ENCODE measurements around the gene KLK14. TPM values are rescaled to one million over a fixed set of nuclear protein-coding genes. Genes with fewer than 3 reads are reported as not detected.

Gene KLK14
- total and polyA plus RNA-seq, 2 of the 8 experiments (the other 6 are each of a cell fraction or from before 2014, with no cell fraction given), result 0.09 to 1.2 TPM

GRCh38 chr19:51036519-51036918 is 46.2 kb downstream of the KLK14 start:
- no peak overlapping the region for H3K56ac ChIP-seq (replicated peaks; ENCODE audit: insufficient read length, low read depth, low read length)
- H3K14ac ChIP-seq (ENCODE audit: insufficient read length), result no peak overlapping the region
- ChIA-PET CTCF (ENCODE audit: partially characterized antibody) (interaction anchor here (0.6 to 1.1 kb wide), 5 partner anchors 15 to 431 kb away, joined by 3 to 9 read pairs (median 3); no protein-coding TSS in a partner anchor), POLR2A (ENCODE audit: partially characterized antibody) (interaction anchor here (0.7 to 2.2 kb wide), 4 partner anchors 9 to 242 kb away, joined by 3 to 6 read pairs (median 4); no protein-coding TSS in a partner anchor)
- DNase-seq (ENCODE audit: low read depth in 1 of 2, low spot score in 2 of 2), result no peak
- no peak overlapping the region for H4K91ac ChIP-seq (replicated peaks; ENCODE audit: insufficient read length, low read length)
- H3K4ac ChIP-seq (replicated peaks; ENCODE audit: insufficient read length, low read depth, low read length), result no peak overlapping the region
- no peak overlapping the region for H3K23ac ChIP-seq (ENCODE audit: insufficient read length)
- no peak overlapping the region for H2BK15ac ChIP-seq (ENCODE audit: low read length)
- no peaks in the 10 kb centered on the region for H3K79me2 ChIP-seq (ENCODE audit: control insufficient read depth in 1 of 2, insufficient read depth in 2 of 2, low read length in 2 of 2)
- no peak overlapping the region for H4K8ac ChIP-seq (ENCODE audit: extremely low read depth, insufficient read depth, low read length)
- H3K18ac ChIP-seq (ENCODE audit: extremely low read depth, low read length), result no peak overlapping the region; the same call in 1 of the 2 replicates
- H2AK5ac ChIP-seq (ENCODE audit: low read depth, low read length), result no peak overlapping the region
- H2BK5ac ChIP-seq (ENCODE audit: low read depth, low read length), result no peak overlapping the region
- peaks cover 0 to 1% of the 10 kb centered on the region in 2 experiments for H4K20me1 ChIP-seq (replicated peaks in 1 of 2; ENCODE audit: control insufficient read depth in 1 of 2, insufficient read depth in 2 of 2, low read length in 2 of 2)
- no peak overlapping the region for H3K4me2 ChIP-seq (ENCODE audit: insufficient read depth in 1 of 2, low read depth in 2 of 2, low read length in 2 of 2)
- H3K9me3 ChIP-seq (ENCODE audit: insufficient read depth in 2 of 2, low read depth in 1 of 2, low read length in 1 of 2), result no peaks in the 10 kb centered on the region
- peak; percentile 13 for FAIRE-seq
- no peaks in the 10 kb centered on the region for H3K27me3 ChIP-seq (replicated peaks in 1 of 4; ENCODE audit: control insufficient read depth in 3 of 4, extremely low read depth in 1 of 4, insufficient read depth in 3 of 4, low read length in 3 of 4)
- H2BK20ac ChIP-seq (ENCODE audit: low read length), result no peak overlapping the region
- no peak overlapping the region for H3K9ac ChIP-seq (replicated peaks in 1 of 4; ENCODE audit: extremely low read depth in 1 of 4, low read depth in 3 of 4, low read length in 3 of 4)
- H2AFZ ChIP-seq (ENCODE audit: low read length), result no peak overlapping the region
- TF ChIP-seq CTCF (IDR thresholded peaks at IDR 0.05; ENCODE audit: control extremely low read depth in 1 of 3, insufficient read depth in 1 of 3, low read depth in 1 of 3, low read length in 3 of 3) (peak in 1 of 3 experiments; percentile 23; a peak in 2 of 4 replicates), GTF2F1 (IDR thresholded peaks at IDR 0.05; ENCODE audit: borderline replicate concordance, low read depth, low read length) (no peak), CEBPB (IDR thresholded peaks at IDR 0.05; ENCODE audit: low read depth, low read length) (no peak)
- no peak overlapping the region for H2BK120ac ChIP-seq (replicated peaks; ENCODE audit: low read depth, low read length)
- 0 out of 2 replicates have a peak overlapping the region, but pooled peaks have one; percentile 22 for H2BK12ac ChIP-seq (ENCODE audit: low read depth, low read length)
- no peaks in the 10 kb centered on the region; the same call in 1 of the 2 replicates for H3K79me1 ChIP-seq (ENCODE audit: low read depth, low read length)
- H3K4me3 ChIP-seq (ENCODE audit: extremely low read depth in 1 of 4, insufficient read depth in 2 of 4, low read depth in 3 of 4, low read length in 4 of 4), result no peak overlapping the region
- H3K4me1 ChIP-seq (replicated peaks in 1 of 4; ENCODE audit: control insufficient read depth in 3 of 4, insufficient read depth in 4 of 4, low read length in 3 of 4), result peaks cover 0 to 3% (median 1%) of the 10 kb centered on the region in 4 experiments; a peak in 2 of 7 replicates
- H3K36me3 ChIP-seq (ENCODE audit: control insufficient read depth in 2 of 4, insufficient read depth in 4 of 4, low read length in 3 of 4), result no peaks in the 10 kb centered on the region
- 69% methylated on average over 9 of the region's 9 CpGs; no CpG with 5 or more reads in 1 of the 2 experiments for WGBS, 2 experiments (ENCODE audit: extremely low coverage in 1 of 2, insufficient coverage in 1 of 2, insufficient read length in 1 of 2, insufficient replicate concordance in 2 of 2, low coverage in 1 of 2, low lambda C conversion rate in 2 of 2, missing lambda C conversion rate in 1 of 2)
- H4K5ac ChIP-seq (ENCODE audit: insufficient read length, low read depth, low read length), result no peak overlapping the region
- H3K23me2 ChIP-seq (ENCODE audit: low read depth, low read length), result no peaks in the 10 kb centered on the region
- H3K27ac ChIP-seq (ENCODE audit: low read depth, low read length), result no peak overlapping the region
